ENCODE data around the gene DESI1. TPM values are rescaled to one million over a fixed set of nuclear protein-coding genes. Genes with fewer than 3 reads are reported as not detected.
"Not testable (repeated sequence)": the region's sequence is repeated elsewhere in the genome, so short reads cannot be mapped to it uniquely, and the experiment has no call there.

The DESI1 gene
- total RNA-seq, 1 donor = 20.8 TPM

DNA sequence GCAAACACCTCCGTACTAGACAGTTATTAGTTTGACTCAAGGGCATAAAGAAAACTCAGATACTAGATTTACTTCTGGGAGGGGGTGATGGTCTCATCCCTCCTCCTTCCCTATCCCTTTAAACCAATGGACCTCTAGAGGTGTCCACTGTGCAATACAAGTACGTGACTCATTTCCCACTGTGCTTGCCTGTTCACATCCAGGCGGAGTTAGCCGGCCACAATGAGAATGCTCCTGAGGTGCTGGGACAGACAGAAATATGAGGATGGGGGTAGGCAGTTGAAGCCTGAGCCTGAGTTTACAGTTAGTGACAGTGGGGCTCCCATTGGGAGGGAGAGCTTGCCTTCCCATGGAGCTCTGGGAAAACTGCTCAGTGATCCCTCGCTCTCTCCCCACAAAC is 22.8 kb downstream of the DESI1 start:
- DNase-seq (ENCODE audit: low read depth) = peak; percentile 65
- no peak overlapping the region for H3K4me3 ChIP-seq (ENCODE audit: low read depth, low read length)
- peak; percentile 16 for TF ChIP-seq CTCF (IDR thresholded peaks at IDR 0.05; ENCODE audit: insufficient read depth, low read length)

DNA sequence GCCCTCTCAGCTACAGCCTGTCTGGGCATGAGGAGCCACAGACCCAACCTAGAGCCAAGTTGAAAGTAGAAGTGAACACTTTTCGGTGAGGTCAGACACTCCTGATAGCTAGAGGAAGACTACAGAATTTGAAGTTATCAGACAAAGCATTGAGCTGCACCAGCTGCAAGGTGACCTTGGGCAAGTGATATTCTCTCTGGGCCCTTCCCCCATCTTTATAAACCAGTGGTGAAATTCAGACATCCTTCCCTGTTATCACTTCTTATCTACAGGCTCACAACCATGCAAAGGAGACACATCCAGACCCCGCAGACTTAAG is 23.2 kb downstream of the DESI1 start:
- DNase-seq (ENCODE audit: low read depth) = no peak
- TF ChIP-seq CTCF (IDR thresholded peaks at IDR 0.05; ENCODE audit: insufficient read depth, low read length) = no peak
- H3K4me3 ChIP-seq (ENCODE audit: low read depth, low read length) = no peak overlapping the region

- no peak overlapping the region for H3K4me3 ChIP-seq (ENCODE audit: low read depth, low read length)
- peak; percentile 85 for TF ChIP-seq CTCF (IDR thresholded peaks at IDR 0.05; ENCODE audit: insufficient read depth, low read length)
- peak; percentile 58 for DNase-seq (ENCODE audit: low read depth)
Measured at GRCh38 chr22:41596776-41597634, 23.8 kb downstream of the DESI1 start.

GRCh38 chr22:41595703-41596102 is 25.1 kb downstream of the DESI1 start:
- DNase-seq (ENCODE audit: low read depth) = no peak
- no peak overlapping the region for H3K4me3 ChIP-seq (ENCODE audit: low read depth, low read length)
- TF ChIP-seq CTCF (IDR thresholded peaks at IDR 0.05; ENCODE audit: insufficient read depth, low read length) = no peak

- DNase-seq (ENCODE audit: low read depth); H3K4me3 ChIP-seq (ENCODE audit: low read depth, low read length): not testable (repeated sequence)
Measured at GRCh38 chr22:41593336-41593960, 27.4 kb downstream of the DESI1 start.

GRCh38 chr22:41589391-41590241 is 31.2 kb downstream of the DESI1 start, which contains the start of gene PMM1:
PMM1 (minus strand) TSS chr22:41589840; CDS start chr22:41589805, 35 bp downstream.
- DNase-seq (ENCODE audit: low read depth) = peak; percentile 99
- peak within 1 kb of the TSS; percentile 93 for H3K4me3 ChIP-seq (ENCODE audit: low read depth, low read length)
- TF ChIP-seq CTCF (IDR thresholded peaks at IDR 0.05; ENCODE audit: insufficient read depth, low read length) = no peak

GRCh38 chr22:41587347-41587723 is 33.5 kb downstream of the DESI1 start:
- DNase-seq (ENCODE audit: low read depth) = no peak
- no peak overlapping the region for H3K4me3 ChIP-seq (ENCODE audit: low read depth, low read length)
- no peak for TF ChIP-seq CTCF (IDR thresholded peaks at IDR 0.05; ENCODE audit: insufficient read depth, low read length)
